ENCODE data around the gene TRIM36.

The TRIM36 gene

DNA sequence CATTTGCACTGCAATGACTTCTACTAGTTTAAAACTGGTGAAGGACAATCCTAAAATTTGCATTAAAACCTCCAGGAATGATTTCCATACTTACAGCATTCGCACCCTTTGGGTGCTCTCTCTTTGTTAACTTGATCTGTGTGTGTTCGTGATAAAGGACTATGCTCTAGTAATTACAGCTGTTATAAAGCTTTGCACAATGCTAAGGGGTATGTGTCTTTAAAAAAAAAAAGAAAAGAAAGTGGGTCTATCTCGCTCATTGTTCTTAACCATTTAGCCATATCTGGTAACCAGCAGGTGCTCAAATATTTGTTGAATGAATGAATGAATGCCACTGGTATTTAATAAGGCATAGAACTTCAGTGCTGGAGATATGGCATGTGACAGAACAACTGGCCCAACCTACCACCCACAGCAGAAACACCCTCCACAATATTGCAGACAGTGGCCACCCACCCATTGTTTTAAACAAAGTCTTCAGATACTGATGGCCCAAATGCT is 8.7 kb downstream of the TRIM36 start:
- TF ChIP-seq TAF1 (IDR thresholded peaks at IDR 0.05; ENCODE audit: borderline replicate concordance, low read depth, low read length) (no peak), POLR2A (IDR thresholded peaks at IDR 0.05; ENCODE audit: low read depth, low read length) (no peak), POLR2AphosphoS5 (IDR thresholded peaks at IDR 0.05; ENCODE audit: low read depth, low read length) (no peak)
- DNase-seq (ENCODE audit: insufficient read length) (no peak), FAIRE-seq (no peak)

DNA sequence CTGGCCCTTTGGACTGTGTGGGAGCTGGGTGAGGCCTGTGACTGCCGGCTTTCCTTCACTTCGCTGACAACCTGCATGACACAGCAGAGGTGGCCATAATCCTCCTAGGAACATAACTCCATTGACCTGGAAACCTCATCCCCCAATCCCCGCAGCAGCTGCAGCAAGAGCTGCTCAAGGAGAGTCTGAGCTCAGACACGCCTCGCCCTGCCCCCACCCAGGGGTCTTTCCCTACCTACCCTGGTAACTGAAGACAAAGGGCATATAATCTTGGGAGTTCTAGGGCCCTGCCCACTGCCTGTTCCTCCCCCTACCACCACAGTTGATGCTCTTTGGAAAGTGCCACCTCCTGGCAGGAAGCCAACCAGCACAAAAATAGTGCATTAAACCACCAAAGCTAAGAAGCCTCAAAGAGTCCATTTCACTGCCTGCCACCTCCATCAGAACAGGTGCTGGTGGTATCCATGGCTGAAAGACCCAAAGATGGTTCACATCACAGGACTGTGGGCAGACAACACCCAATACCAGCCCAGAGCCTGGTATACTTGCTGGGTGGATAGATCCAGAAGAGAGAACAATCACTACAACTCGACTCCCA is 18.4 kb downstream of the TRIM36 start:
- FAIRE-seq (no peak), DNase-seq (ENCODE audit: insufficient read length) (no peak)
- TF ChIP-seq POLR2A (IDR thresholded peaks at IDR 0.05; ENCODE audit: low read depth, low read length) (no peak), POLR2AphosphoS5 (IDR thresholded peaks at IDR 0.05; ENCODE audit: low read depth, low read length) (no peak), TAF1 (IDR thresholded peaks at IDR 0.05; ENCODE audit: borderline replicate concordance, low read depth, low read length) (no peak)

DNA sequence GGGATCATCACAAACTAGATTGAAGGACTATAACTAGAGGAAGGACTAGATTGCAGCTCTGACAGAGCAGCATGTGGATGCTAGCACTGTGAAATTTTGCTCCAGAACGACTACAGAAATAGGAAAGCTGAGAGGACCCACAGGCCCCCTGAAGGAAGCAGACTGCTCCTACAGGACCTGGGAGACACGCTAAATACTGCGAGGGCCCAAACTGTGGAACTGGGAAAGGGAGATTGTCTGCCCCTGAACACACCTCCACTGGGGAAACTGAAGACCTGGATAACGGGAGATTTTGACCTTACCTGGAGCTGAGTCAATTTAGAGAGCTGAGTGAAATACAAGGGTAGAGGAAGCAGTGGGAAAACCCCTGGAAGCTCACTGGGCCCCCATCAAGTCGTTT is 19.2 kb downstream of the TRIM36 start:
- no peak for TF ChIP-seq TAF1 (IDR thresholded peaks at IDR 0.05; ENCODE audit: borderline replicate concordance, low read depth, low read length)
- no peak for TF ChIP-seq POLR2A (IDR thresholded peaks at IDR 0.05; ENCODE audit: low read depth, low read length)
- no peak for TF ChIP-seq POLR2AphosphoS5 (IDR thresholded peaks at IDR 0.05; ENCODE audit: low read depth, low read length)
- FAIRE-seq, result no peak
- DNase-seq (ENCODE audit: insufficient read length), result no peak

DNA sequence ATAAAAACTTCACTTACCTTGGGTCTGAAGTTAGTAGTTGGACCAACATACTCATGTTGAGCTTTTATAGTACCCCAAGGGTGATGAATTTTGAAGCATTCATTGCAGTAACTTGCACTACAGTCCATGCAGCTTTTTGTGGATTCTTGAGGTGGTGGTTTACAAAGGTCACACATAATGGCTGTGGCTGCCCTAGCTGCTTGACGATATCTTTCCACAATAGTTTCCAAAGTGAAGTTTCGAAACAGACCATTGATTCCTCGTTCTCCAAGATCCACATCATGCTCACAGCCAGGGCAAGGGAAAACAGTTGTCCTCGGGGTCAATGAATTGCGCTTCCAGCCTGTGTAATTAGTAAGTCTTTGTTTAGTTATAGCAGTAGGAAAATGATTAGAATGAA is 22.7 kb downstream of the TRIM36 start:
- FAIRE-seq, result no peak
- TF ChIP-seq TAF1 (IDR thresholded peaks at IDR 0.05; ENCODE audit: borderline replicate concordance, low read depth, low read length), result no peak
- TF ChIP-seq POLR2AphosphoS5 (IDR thresholded peaks at IDR 0.05; ENCODE audit: low read depth, low read length), result no peak
- no peak for TF ChIP-seq POLR2A (IDR thresholded peaks at IDR 0.05; ENCODE audit: low read depth, low read length)
- no peak for DNase-seq (ENCODE audit: insufficient read length)

DNA sequence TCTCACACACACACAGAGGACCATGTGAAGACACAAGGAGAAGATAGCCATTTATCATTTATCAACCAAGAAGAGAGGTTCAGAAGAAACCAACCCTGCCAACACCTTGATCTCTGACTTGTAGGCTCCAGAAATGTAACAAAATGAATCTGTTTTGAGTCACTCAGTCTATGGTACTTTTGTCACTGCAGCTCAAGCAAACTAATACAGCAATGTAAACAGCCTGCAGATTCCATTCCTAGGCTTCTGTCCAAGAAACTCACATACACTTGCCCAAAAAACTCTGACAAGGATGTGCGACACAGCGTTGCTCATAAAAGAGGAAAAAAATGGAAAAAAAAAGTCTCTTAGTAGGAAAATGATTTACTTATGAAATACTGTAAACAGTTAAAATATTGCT is 33.4 kb downstream of the TRIM36 start:
- TF ChIP-seq TAF1 (IDR thresholded peaks at IDR 0.05; ENCODE audit: borderline replicate concordance, low read depth, low read length) (no peak), POLR2A (IDR thresholded peaks at IDR 0.05; ENCODE audit: low read depth, low read length) (no peak), POLR2AphosphoS5 (IDR thresholded peaks at IDR 0.05; ENCODE audit: low read depth, low read length) (no peak)
- DNase-seq (ENCODE audit: insufficient read length) (no peak), FAIRE-seq (no peak)

DNA sequence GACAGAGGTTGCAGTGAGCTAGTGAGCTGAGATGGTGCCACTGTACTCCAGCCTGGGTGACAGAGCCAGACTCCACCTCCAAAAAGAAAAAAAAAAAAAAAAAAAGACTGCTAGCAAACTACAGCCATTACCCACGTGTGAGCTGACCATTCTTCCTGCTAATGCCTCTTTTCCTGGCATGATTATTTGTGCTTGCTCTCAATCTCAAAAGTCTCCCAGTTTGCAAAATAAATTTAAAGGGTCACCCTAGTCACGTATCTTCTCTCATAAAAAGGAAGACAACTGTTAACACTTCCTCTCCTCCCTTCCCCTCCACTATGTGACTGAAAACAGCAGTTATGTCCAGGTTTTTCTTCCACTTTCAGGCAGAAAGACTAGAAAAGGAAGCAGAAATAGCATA is 37.2 kb downstream of the TRIM36 start:
- FAIRE-seq, result no peak
- DNase-seq (ENCODE audit: insufficient read length), result no peak
- TF ChIP-seq POLR2A (IDR thresholded peaks at IDR 0.05; ENCODE audit: low read depth, low read length) (no peak), TAF1 (IDR thresholded peaks at IDR 0.05; ENCODE audit: borderline replicate concordance, low read depth, low read length) (no peak), POLR2AphosphoS5 (IDR thresholded peaks at IDR 0.05; ENCODE audit: low read depth, low read length) (no peak)

DNA sequence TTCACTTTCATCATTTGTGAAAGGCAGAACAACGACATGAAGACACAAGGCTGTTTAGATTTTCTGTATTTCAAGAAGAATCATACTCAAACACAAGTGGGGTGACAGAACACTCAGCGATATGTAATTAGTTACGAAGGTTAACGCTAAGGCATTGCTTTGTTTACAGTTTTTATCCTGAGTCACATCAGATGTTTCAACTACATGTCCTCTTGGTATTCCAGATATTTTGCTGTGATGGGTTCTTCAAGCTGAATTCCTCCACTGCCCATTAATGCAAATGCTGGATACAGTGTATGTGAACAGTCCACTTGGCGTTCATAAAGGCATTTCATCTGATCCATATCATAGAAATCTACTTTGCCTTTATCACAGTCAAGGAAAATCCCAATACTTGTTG is 43.4 kb downstream of the TRIM36 start:
- no peak for FAIRE-seq
- no peak for DNase-seq (ENCODE audit: insufficient read length)
- no peak for TF ChIP-seq POLR2A (IDR thresholded peaks at IDR 0.05; ENCODE audit: low read depth, low read length)
- TF ChIP-seq POLR2AphosphoS5 (IDR thresholded peaks at IDR 0.05; ENCODE audit: low read depth, low read length), result no peak
- TF ChIP-seq TAF1 (IDR thresholded peaks at IDR 0.05; ENCODE audit: borderline replicate concordance, low read depth, low read length), result no peak

DNA sequence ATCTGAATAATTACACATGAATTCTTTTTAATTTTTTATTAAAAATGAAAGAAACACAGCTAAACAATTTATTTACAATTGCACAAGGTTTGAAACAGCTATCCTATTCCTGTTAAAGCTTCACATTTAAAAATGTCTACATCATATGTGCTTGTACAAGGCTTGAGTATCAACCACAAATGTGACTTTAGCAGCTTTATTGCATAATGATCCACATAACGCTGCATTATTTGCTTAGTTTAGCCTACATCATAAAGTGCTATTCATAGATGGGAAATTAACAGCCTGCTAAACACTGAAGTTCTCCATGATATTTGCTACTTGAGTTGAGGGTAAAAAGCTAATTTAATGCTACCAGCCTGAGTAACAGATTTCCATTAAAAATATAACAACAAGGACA is 45.0 kb downstream of the TRIM36 start:
- DNase-seq (ENCODE audit: insufficient read length) (no peak), FAIRE-seq (no peak)
- TF ChIP-seq POLR2AphosphoS5 (IDR thresholded peaks at IDR 0.05; ENCODE audit: low read depth, low read length) (no peak), TAF1 (IDR thresholded peaks at IDR 0.05; ENCODE audit: borderline replicate concordance, low read depth, low read length) (no peak), POLR2A (IDR thresholded peaks at IDR 0.05; ENCODE audit: low read depth, low read length) (no peak)

DNA sequence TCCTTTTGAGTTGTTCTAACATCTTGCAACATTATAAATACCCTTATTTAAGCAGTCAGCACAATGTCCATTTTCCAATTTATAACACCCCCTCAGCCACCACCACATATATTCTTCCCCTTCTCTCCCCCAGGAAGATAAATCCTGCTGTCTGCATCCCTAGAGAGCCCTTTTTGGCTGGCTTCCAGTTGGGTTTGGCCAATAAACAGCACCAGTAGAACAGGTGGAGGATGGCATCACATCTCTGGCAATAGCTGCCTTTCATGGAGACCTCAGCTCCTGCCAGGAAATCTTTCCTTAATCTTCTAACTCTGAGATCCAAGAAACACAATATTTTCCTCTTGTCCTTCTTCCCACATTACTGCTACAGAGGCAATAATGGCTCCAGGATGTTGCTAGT is 53.7 kb downstream of the TRIM36 start:
- DNase-seq (ENCODE audit: insufficient read length) (no peak), FAIRE-seq (no peak)
- no peak for TF ChIP-seq TAF1 (IDR thresholded peaks at IDR 0.05; ENCODE audit: borderline replicate concordance, low read depth, low read length)
- no peak for TF ChIP-seq POLR2AphosphoS5 (IDR thresholded peaks at IDR 0.05; ENCODE audit: low read depth, low read length)
- TF ChIP-seq POLR2A (IDR thresholded peaks at IDR 0.05; ENCODE audit: low read depth, low read length), result no peak

DNA sequence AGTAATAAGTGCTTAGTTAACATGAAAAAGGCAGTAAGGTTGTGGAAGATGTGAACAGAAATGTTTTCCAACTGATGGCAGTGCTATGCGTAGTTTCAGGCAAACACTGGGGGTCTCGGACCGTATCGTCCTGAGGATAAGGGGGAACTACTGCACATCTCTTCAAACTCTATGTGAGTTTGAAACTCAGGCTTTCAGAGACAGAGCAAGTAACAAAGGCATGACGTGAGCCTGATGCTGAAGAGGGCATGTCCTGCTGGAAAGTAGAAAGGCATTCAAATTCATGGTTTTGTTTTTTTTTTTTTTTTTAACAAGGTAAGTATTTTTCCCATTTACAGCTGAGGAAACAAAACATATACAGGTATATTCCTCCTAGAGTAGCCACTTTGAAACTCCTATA is 59.9 kb downstream of the TRIM36 start:
- DNase-seq (ENCODE audit: insufficient read length) (no peak), FAIRE-seq (no peak)
- TF ChIP-seq TAF1 (IDR thresholded peaks at IDR 0.05; ENCODE audit: borderline replicate concordance, low read depth, low read length) (no peak), POLR2AphosphoS5 (IDR thresholded peaks at IDR 0.05; ENCODE audit: low read depth, low read length) (no peak), POLR2A (IDR thresholded peaks at IDR 0.05; ENCODE audit: low read depth, low read length) (no peak)

DNA sequence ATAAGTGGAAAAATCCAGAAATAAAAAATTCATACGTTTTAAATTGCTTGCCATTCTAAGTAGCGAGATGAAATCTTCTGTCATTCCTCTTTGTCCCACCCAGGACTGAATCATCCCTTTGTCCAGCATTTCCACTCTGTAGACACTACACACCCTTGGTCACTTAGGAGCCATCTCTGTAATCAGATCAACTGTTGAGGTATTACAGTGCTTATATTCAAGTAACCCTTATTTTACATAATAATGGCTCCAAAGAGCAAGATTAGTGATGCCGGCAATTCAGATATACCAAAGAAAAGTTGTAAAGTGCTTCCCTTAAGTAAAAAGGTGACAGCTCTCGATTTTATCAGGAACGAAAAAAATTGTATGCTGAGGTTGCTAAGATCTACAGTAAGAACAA is 60.4 kb downstream of the TRIM36 start:
- no peak for TF ChIP-seq POLR2AphosphoS5 (IDR thresholded peaks at IDR 0.05; ENCODE audit: low read depth, low read length)
- TF ChIP-seq TAF1 (IDR thresholded peaks at IDR 0.05; ENCODE audit: borderline replicate concordance, low read depth, low read length), result no peak
- TF ChIP-seq POLR2A (IDR thresholded peaks at IDR 0.05; ENCODE audit: low read depth, low read length), result no peak
- DNase-seq (ENCODE audit: insufficient read length) (no peak), FAIRE-seq (no peak)

DNA sequence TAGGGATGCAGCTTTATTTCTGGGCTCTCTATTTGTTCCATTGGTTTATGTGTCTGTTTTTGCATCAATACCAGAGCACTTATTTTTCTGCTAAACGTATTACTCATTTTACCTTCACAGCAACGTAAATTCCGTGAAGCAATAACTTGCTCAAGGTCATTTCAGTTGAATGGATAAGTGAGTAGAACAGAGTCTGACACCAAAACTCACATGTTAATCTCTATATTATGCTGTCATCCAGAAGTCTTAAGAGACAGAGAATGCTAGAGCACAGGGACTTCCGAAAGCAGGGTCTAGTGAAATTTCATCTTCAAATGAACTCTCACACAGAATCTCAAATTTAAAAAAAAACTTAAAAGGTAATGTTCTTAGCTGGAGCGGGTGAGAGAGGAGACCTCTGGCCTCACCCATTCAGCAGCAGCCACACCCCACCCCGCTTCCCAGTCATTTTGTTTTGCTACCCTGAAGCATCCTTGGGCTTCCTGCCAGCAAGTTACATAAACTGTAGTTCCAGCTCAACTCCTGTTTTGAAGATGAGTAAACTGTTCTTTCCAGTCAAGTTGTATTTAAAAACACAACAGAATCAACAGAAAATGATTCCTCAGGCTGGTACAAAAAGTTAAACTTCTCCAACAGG is 69.3 kb downstream of the TRIM36 start:
- no peak for DNase-seq (ENCODE audit: insufficient read length)
- no peak for FAIRE-seq
- TF ChIP-seq TAF1 (IDR thresholded peaks at IDR 0.05; ENCODE audit: borderline replicate concordance, low read depth, low read length) (no peak), POLR2AphosphoS5 (IDR thresholded peaks at IDR 0.05; ENCODE audit: low read depth, low read length) (no peak), POLR2A (IDR thresholded peaks at IDR 0.05; ENCODE audit: low read depth, low read length) (no peak)
